CD8-positive, alpha-beta memory T cell (primary cell): ENCODE measurements around the gene SLC2A13. TPM values are rescaled to one million over a fixed set of nuclear protein-coding genes. Genes with fewer than 3 reads are reported as not detected.

Source experiments
- CTCF ChIA-PET: fragments of 350-600 bp; sonication (Branson Sonifier 250); formaldehyde crosslinking; loops from one replicate; lab custom pipeline; 2021; ENCODE audit warnings: antibody characterized with exemption; lab: Charles Lee
- POLR2A ChIA-PET: fragments of 350-600 bp; sonication (Branson Sonifier 250); formaldehyde crosslinking; loops from one replicate; lab custom pipeline; 2021; ENCODE audit warnings: antibody characterized with exemption; lab: Charles Lee
- DNase-seq, 5 donors: peaks; one replicate each; pipeline versions ENCODE4 v3.0.0 to v3.0.0-alpha.2; 2020 to 2022; ENCODE audit warnings: mixed read lengths in 1 of 5
- H3K27ac ChIP-seq: one replicate; pipeline ENCODE4 v1.7.0; 2013; ENCODE audit warnings: low read depth, mild to moderate bottlenecking, low read length, moderate library complexity
- H3K27me3 ChIP-seq: 2 replicates; pipeline ENCODE4 v1.7.0; 2013; ENCODE audit warnings: low read length, mild to moderate bottlenecking; ENCODE audit not compliant: insufficient read depth, poor library complexity, severe bottlenecking
- H3K36me3 ChIP-seq: 2 replicates; pipeline ENCODE4 v1.7.0; 2013; ENCODE audit warnings: mild to moderate bottlenecking, low read length, moderate library complexity; ENCODE audit not compliant: insufficient read depth
- H3K4me1 ChIP-seq: 2 replicates; pipeline ENCODE4 v1.7.0; 2013; ENCODE audit warnings: mild to moderate bottlenecking, low read length, moderate library complexity; ENCODE audit not compliant: insufficient read depth
- H3K4me3 ChIP-seq: 2 replicates; pipeline ENCODE4 v1.7.0; 2013; ENCODE audit warnings: mild to moderate bottlenecking, low read length
- H3K9me3 ChIP-seq: 2 replicates; pipeline ENCODE4 v1.7.0; 2013; ENCODE audit warnings: mild to moderate bottlenecking, low read length
- H3K27ac Mint-ChIP-seq, 8 donors: one replicate each; pipeline ENCODE4 v1.8.0; 2020 to 2021; ENCODE audit warnings: mixed read lengths in 8 of 8, mild to moderate bottlenecking in 6 of 8, inconsistent platforms in 3 of 8, moderate library complexity in 3 of 8
- H3K27me3 Mint-ChIP-seq, 2 donors: one replicate each; pipeline ENCODE4 v1.8.0; 2020 to 2021; ENCODE audit warnings: mixed read lengths in 2 of 2, mild to moderate bottlenecking in 1 of 2, moderate library complexity in 1 of 2
- H3K36me3 Mint-ChIP-seq, 3 donors: one replicate each; pipeline ENCODE4 v1.8.0; 2020 to 2021; ENCODE audit warnings: mixed read lengths in 3 of 3, inconsistent platforms in 1 of 3, mild to moderate bottlenecking in 1 of 3
- H3K4me1 Mint-ChIP-seq, 3 donors: one replicate each; pipeline ENCODE4 v1.8.0; 2020 to 2021; ENCODE audit warnings: mixed read lengths in 3 of 3, inconsistent platforms in 1 of 3, mild to moderate bottlenecking in 1 of 3
- H3K4me3 Mint-ChIP-seq, 7 donors: one replicate each; pipeline ENCODE4 v1.8.0; 2020 to 2021; ENCODE audit warnings: mixed read lengths in 7 of 7, mild to moderate bottlenecking in 6 of 7, moderate library complexity in 4 of 7, inconsistent platforms in 2 of 7
- H3K9me3 Mint-ChIP-seq, 5 donors: one replicate each; pipeline ENCODE4 v1.8.0; 2020 to 2022; ENCODE audit warnings: mixed read lengths in 5 of 5, mild to moderate bottlenecking in 3 of 5, moderate library complexity in 2 of 5, inconsistent platforms in 1 of 5
- polyA plus RNA-seq: library from polyadenylated mRNA; unstranded; fragments of 300-500 nt; fragmentation: Illumina TruSeq; gene quantifications from one replicate; pipeline ENCODE4 v1.2.3, GENCODE V29; 2021
- total RNA-seq, 2 experiments: library from RNA; stranded (reverse); gene quantifications; one replicate each; pipeline ENCODE4 v1.2.3, GENCODE V29; 2021

The SLC2A13 gene
- total and polyA plus RNA-seq, 3 experiments from 2014 or later = 2.1 to 6.5 (median 6.3) TPM

GRCh38 chr12:39892146-39892545, 213.7 kb downstream of the SLC2A13 start:
- Mint-ChIP-seq H3K4me1 (no peaks in the 10 kb centered on the region), H3K27me3 (no peaks in the 10 kb centered on the region), H3K36me3 (no peaks in the 10 kb centered on the region), H3K4me3 (no peak overlapping the region), H3K9me3 (no peaks in the 10 kb centered on the region), H3K27ac (no peak overlapping the region)
- ChIA-PET CTCF (no interaction called here), POLR2A (no interaction called here)
- DNase-seq = no peak
- H3K4me3 ChIP-seq = no peak overlapping the region
- H3K36me3 ChIP-seq = no peaks in the 10 kb centered on the region
- no peak overlapping the region for H3K27ac ChIP-seq
- H3K9me3 ChIP-seq = no peaks in the 10 kb centered on the region
- no peaks in the 10 kb centered on the region for H3K4me1 ChIP-seq
- H3K27me3 ChIP-seq = no peaks in the 10 kb centered on the region

- ChIA-PET POLR2A (no interaction called here), CTCF (no interaction called here)
- Mint-ChIP-seq H3K36me3 (no peaks in the 10 kb centered on the region), H3K4me1 (no peaks in the 10 kb centered on the region), H3K9me3 (no peaks in the 10 kb centered on the region), H3K27ac (peak overlapping the region in 1 of 8 donors; percentile 68), H3K27me3 (no peaks in the 10 kb centered on the region), H3K4me3 (no peak overlapping the region)
- Histone ChIP-seq H3K27me3 (no peaks in the 10 kb centered on the region), H3K4me1 (no peaks in the 10 kb centered on the region), H3K4me3 (no peak overlapping the region), H3K36me3 (no peaks in the 10 kb centered on the region), H3K27ac (no peak overlapping the region), H3K9me3 (no peaks in the 10 kb centered on the region)
- no peak for DNase-seq
Observed at GRCh38 chr12:39887856-39888255, 218.0 kb downstream of the SLC2A13 start.

- Histone ChIP-seq H3K36me3 (no peaks in the 10 kb centered on the region), H3K4me3 (no peak overlapping the region), H3K9me3 (no peaks in the 10 kb centered on the region), H3K27ac (no peak overlapping the region), H3K4me1 (no peaks in the 10 kb centered on the region), H3K27me3 (no peaks in the 10 kb centered on the region)
- Mint-ChIP-seq H3K36me3 (peaks cover 0 to 15% (median 0%) of the 10 kb centered on the region in 3 donors), H3K27me3 (no peaks in the 10 kb centered on the region), H3K4me3 (no peak overlapping the region), H3K27ac (no peak overlapping the region), H3K4me1 (no peaks in the 10 kb centered on the region), H3K9me3 (peaks cover 0 to 5% (median 0%) of the 10 kb centered on the region in 5 donors)
- DNase-seq = no peak
- ChIA-PET CTCF (no interaction called here), POLR2A (no interaction called here)
Observed at GRCh38 chr12:39886106-39886505, 219.8 kb downstream of the SLC2A13 start.

GRCh38 chr12:39884616-39885125, 221.2 kb downstream of the SLC2A13 start:
- Histone ChIP-seq H3K27ac (no peak overlapping the region), H3K36me3 (no peaks in the 10 kb centered on the region), H3K27me3 (no peaks in the 10 kb centered on the region), H3K9me3 (no peaks in the 10 kb centered on the region), H3K4me1 (no peaks in the 10 kb centered on the region), H3K4me3 (no peak overlapping the region)
- POLR2A ChIA-PET = no interaction called here
- Mint-ChIP-seq H3K36me3 (peaks cover 4 to 25% (median 5%) of the 10 kb centered on the region in 3 donors), H3K27me3 (no peaks in the 10 kb centered on the region), H3K9me3 (peaks cover 0 to 11% (median 3%) of the 10 kb centered on the region in 5 donors), H3K27ac (peak overlapping the region in 1 of 8 donors; percentile 67), H3K4me1 (no peaks in the 10 kb centered on the region), H3K4me3 (no peak overlapping the region)
- no peak for DNase-seq
- CTCF ChIA-PET = no interaction called here

GRCh38 chr12:39883411-39883810, 222.5 kb downstream of the SLC2A13 start:
- H3K27ac Mint-ChIP-seq = no peak overlapping the region
- H3K9me3 Mint-ChIP-seq = peaks cover 3 to 18% (median 5%) of the 10 kb centered on the region in 5 donors
- H3K27me3 Mint-ChIP-seq = no peaks in the 10 kb centered on the region

GRCh38 chr12:39878753-39879152, 227.1 kb downstream of the SLC2A13 start:
- H3K36me3 ChIP-seq = no peaks in the 10 kb centered on the region
- no peak for DNase-seq
- no peaks in the 10 kb centered on the region for H3K9me3 ChIP-seq
- peaks cover 3 to 27% (median 12%) of the 10 kb centered on the region in 5 donors for H3K9me3 Mint-ChIP-seq
- H3K4me1 ChIP-seq = no peaks in the 10 kb centered on the region
- H3K27ac Mint-ChIP-seq = no peak overlapping the region
- H3K27me3 Mint-ChIP-seq = no peaks in the 10 kb centered on the region
- POLR2A ChIA-PET = no interaction called here
- H3K27ac ChIP-seq = no peak overlapping the region
- CTCF ChIA-PET = no interaction called here
- H3K4me3 ChIP-seq = no peak overlapping the region
- H3K4me3 Mint-ChIP-seq = no peak overlapping the region
- H3K36me3 Mint-ChIP-seq = peaks cover 5 to 37% (median 6%) of the 10 kb centered on the region in 3 donors
- no peaks in the 10 kb centered on the region for H3K27me3 ChIP-seq
- no peaks in the 10 kb centered on the region for H3K4me1 Mint-ChIP-seq

More at GRCh38 chr12:39883411-39883810, 222.5 kb downstream of the SLC2A13 start:
- no peaks in the 10 kb centered on the region for H3K9me3 ChIP-seq
- H3K27me3 ChIP-seq = no peaks in the 10 kb centered on the region
- H3K27ac ChIP-seq = no peak overlapping the region
- H3K36me3 ChIP-seq = no peaks in the 10 kb centered on the region
- no peaks in the 10 kb centered on the region for H3K4me1 ChIP-seq
- Mint-ChIP-seq H3K4me1 (no peaks in the 10 kb centered on the region), H3K36me3 (peaks cover 4 to 31% (median 5%) of the 10 kb centered on the region in 3 donors), H3K4me3 (no peak overlapping the region)
- no peak for DNase-seq
- ChIA-PET POLR2A (no interaction called here), CTCF (no interaction called here)
- no peak overlapping the region for H3K4me3 ChIP-seq

- Mint-ChIP-seq H3K4me3 (no peak overlapping the region), H3K27me3 (no peaks in the 10 kb centered on the region), H3K36me3 (peaks cover 4 to 20% (median 6%) of the 10 kb centered on the region in 3 donors), H3K4me1 (no peaks in the 10 kb centered on the region), H3K27ac (no peak overlapping the region), H3K9me3 (peaks cover 3 to 20% (median 12%) of the 10 kb centered on the region in 5 donors)
- no peak for DNase-seq
- POLR2A ChIA-PET = no interaction called here
- H3K27me3 ChIP-seq = no peaks in the 10 kb centered on the region
- CTCF ChIA-PET = no interaction called here
- H3K36me3 ChIP-seq = no peaks in the 10 kb centered on the region
- no peak overlapping the region for H3K4me3 ChIP-seq
- no peaks in the 10 kb centered on the region for H3K4me1 ChIP-seq
- H3K9me3 ChIP-seq = no peaks in the 10 kb centered on the region
- no peak overlapping the region for H3K27ac ChIP-seq
Observed at GRCh38 chr12:39875721-39876120, 230.2 kb downstream of the SLC2A13 start.

GRCh38 chr12:39874785-39875184, 231.1 kb downstream of the SLC2A13 start:
- no peak overlapping the region for H3K4me3 ChIP-seq
- Mint-ChIP-seq H3K27me3 (no peaks in the 10 kb centered on the region), H3K4me3 (no peak overlapping the region), H3K27ac (no peak overlapping the region), H3K4me1 (no peaks in the 10 kb centered on the region), H3K9me3 (peaks cover 3 to 16% (median 7%) of the 10 kb centered on the region in 5 donors), H3K36me3 (peaks cover under 1 to 17% (median 2%) of the 10 kb centered on the region in 3 donors)
- H3K4me1 ChIP-seq = no peaks in the 10 kb centered on the region
- no peaks in the 10 kb centered on the region for H3K9me3 ChIP-seq
- POLR2A ChIA-PET = no interaction called here
- H3K27me3 ChIP-seq = no peaks in the 10 kb centered on the region
- no peak overlapping the region for H3K27ac ChIP-seq
- no peaks in the 10 kb centered on the region for H3K36me3 ChIP-seq
- no peak for DNase-seq
- CTCF ChIA-PET = no interaction called here
